ENCODE results near the gene CALD1.

CALD1 gene

DNA sequence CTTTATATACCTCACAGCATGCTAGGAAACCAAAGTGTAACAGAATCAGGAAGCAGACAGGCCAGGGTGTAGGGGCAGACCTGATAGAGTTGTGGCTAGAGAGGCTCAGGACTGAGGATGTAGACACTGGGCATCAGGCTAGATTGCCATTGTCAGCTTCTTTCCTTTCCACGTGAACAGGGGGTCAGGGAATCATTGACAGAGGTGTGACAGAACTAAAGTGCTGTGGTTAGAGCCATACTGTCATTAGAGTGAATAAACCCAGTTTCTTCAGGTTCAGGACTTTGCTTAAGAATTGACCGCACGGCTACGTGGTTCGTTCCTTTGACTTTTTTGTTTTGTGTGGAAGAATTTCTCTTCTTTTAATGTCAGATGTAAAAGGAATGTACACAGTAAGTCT is 90.7 kb downstream of the CALD1 start:
- DNase-seq: no peak

DNA sequence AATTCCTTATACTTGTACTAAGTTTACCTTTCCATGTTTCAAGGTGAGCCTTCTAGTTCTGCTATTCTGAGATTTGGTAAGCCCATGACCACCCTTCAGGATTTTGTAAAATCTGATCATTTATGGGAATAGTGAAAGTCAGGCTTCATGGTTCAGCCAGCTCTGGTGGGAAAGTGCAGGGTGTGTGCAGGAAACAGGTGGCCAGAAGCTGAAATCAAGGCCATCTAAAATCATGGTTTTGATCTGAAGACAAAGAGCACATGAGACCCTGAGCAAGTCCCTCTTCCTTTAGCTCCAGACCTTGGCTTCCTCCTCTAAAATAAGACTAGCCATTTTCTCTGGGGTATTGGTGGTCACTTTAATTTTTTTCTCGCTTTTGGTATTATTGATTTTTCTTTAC is 91.3 kb downstream of the CALD1 start:
- DNase-seq: no peak

DNA sequence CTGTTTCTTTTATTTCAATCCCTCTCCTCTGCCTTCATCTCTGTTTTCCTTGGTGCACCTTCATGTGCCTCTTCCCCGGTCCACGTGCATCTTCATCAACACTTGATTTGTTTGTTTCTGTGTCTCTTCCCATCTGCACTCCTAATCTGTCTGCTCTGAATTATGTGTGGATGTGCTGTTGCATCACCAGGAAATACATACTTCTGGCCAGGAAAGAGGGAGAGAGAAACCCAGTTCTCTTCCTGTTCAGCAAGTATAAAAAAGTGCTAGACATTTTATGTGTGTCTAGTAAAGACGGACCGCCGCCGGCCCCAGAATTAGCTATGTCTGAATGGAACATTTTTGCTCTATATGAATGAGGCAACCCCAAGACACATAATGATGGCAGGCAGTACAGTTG is 93.8 kb downstream of the CALD1 start:
- no peak for DNase-seq

DNA sequence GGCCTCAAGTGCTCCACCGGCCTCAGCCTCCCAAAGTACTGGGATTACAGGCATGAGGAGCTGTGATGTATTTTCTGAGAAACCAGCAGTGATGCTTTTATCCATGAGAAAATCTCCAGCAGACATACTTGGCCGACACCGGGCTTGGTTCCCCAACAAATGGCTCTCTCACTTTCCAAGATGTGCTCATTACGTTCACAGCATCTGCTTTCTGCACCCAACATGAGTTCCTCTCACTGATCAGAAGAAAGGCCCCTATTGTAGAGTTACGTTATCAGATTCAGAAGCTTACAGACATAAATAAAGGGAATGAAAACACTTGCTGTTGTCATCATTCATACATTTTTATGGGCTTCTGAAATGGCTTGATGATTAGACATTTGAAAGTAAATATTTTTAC is 95.0 kb downstream of the CALD1 start:
- DNase-seq: no peak

GRCh38 chr7:134875867-134876266 is 96.4 kb downstream of the CALD1 start:
- no peak for DNase-seq

DNA sequence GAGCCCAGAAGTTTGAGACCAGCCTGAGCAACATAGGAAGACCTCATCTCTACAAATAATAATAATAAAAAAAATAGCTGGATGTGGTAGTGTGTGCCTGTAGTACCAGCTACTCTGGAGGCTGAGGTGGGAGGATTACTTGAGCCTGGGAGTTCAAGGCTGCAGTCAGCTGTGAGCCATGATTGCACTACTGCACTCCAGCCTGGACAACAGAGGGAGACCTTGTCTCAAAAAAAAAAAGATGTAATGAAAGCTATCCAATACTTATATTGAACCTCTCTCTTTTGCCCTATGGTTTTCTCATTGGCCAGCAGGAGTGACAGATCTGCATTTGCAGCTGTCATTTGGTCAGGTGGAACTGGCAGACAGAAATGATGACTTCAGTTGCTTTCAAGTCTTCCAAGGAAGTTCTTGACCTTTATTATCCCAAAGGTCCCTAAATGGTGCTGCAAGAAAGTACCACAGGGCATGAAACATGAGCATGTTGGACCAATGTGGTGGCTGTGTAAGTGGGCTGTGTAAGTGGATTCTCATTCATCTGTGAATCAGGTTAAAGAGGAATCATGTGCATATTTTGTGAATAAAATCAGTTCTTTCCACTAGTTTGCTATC is 99.4 kb downstream of the CALD1 start:
- DNase-seq: no peak

DNA sequence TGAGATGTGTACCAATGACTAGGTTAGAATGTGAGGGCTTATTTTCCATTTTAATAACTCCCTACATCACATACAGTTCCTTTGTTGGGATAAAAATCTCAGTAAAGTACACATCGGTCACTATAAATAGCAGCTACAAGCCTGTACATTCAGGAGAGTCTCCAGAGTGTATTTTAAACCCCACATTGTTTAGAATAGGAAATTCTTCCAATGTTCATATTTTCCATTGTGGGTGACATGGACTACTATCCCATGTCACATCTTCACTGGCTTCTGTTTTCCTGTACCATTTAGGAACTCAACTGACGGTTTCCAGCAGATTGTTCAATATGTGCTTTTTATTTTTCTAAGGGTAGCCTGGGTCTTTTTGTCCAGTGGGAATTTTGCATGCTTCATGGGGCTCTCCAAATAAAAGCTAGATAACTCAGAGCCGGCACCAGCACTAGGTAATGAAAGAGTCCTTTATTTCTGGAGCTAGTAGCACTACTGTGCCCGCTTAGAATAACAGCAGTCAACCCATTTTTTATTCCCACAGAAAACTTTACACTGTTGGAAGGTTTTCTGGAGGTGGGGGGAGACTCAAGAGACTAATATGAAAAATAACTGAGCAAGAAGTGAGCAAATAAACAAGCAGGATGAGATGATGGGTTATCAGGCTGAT is 100.5 kb downstream of the CALD1 start:
- no peak for DNase-seq

GRCh38 chr7:134882481-134882880 is 103.0 kb downstream of the CALD1 start:
- DNase-seq: no peak

GRCh38 chr7:134885967-134886352 is 106.5 kb downstream of the CALD1 start:
- peak; percentile 29 to 69 (median 54) for DNase-seq

DNA sequence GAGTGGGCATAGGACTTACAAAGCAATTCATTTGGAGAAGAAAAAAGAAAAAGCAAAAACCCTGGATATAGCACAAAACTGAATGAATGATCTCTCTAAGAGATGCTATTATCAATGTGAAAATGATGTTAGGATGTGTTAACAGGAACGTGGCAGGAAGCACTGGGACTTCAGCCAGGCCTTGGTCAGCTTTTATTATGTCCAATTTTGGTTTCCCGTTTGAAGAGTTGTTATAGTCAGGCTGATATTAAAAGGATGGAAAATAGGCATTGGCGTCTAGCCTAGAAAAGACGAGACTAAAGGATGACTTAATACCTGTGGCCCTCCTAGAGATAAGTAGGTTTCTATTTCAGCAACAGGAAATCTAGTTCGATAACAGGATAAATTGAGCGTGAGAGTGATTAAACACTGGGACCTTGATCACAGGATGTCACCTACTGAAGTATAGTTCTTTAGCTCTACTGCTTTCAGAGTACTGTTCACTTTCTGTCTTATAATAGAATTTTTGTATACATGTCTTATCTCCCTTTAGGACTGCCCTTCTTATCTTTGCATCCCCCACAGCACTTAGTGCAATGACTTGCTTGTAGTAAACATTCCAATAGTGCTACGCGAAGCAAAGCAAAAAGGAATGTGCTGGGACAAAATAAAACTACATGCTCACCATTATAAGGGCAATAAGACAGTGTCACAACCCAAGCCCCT is 107.1 kb downstream of the CALD1 start:
- no peak for DNase-seq

- DNase-seq: no peak
Observed at GRCh38 chr7:134887523-134887922, 108.1 kb downstream of the CALD1 start.

- no peak for DNase-seq
Observed at GRCh38 chr7:134888141-134888740, 108.8 kb downstream of the CALD1 start.

- no peak for DNase-seq
Observed at GRCh38 chr7:134890246-134891240, 111.1 kb downstream of the CALD1 start.

- DNase-seq: peak; percentile 9 to 40 (median 30)
Observed at GRCh38 chr7:134891262-134891695, 111.8 kb downstream of the CALD1 start.

- DNase-seq: no peak
Observed at GRCh38 chr7:134891696-134892678, 112.6 kb downstream of the CALD1 start.

GRCh38 chr7:134892963-134893362 is 113.5 kb downstream of the CALD1 start:
- DNase-seq: no peak

- DNase-seq: no peak
Observed at GRCh38 chr7:134893920-134894319, 114.5 kb downstream of the CALD1 start.

GRCh38 chr7:134894928-134895327 is 115.5 kb downstream of the CALD1 start:
- DNase-seq: no peak

DNA sequence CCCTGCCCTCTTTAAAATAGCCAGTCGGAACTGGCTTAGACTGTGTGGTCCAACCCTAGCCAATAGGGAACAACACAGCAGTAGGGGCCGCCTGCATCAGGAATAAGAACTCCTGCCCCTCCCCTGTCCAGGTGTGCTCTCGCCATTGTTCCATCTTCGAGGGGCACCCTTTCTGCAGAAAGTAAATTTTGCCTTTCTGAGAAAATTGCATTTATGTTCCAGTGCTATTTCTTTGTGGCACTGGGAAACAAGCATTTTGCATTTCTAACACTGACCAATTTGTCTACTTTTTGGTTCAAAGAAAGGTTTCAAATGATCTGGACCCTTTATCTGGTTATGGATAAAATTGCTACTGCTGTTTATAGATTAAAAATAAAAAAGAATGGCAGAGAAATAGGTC is 116.6 kb downstream of the CALD1 start:
- no peak for DNase-seq

DNA sequence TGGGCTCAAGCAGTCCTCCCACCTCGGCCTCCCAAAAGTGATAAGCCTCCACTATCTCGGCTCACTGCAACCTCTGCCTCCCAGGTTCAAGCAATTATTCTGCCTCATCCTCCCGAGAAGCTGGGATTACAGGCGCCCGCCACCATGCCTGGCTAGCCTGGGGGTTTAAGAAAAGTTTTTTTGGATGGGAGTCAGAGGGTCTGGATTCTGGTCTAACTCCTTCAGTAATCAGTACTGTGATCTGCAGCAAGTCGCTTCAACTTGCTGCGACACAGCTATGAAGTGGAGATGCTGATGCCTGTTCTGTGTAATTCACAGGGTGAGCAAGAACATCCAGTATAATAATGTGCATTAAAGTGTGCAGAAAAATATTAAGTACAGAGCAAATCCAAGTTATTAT is 118.5 kb downstream of the CALD1 start:
- no peak for DNase-seq

GRCh38 chr7:134899729-134900128 is 120.3 kb downstream of the CALD1 start:
- no peak for DNase-seq
